GM23338 (cell line): Measurements from ENCODE around the gene KLHL12. TPM values are rescaled to one million over a fixed set of nuclear protein-coding genes. Genes with fewer than 3 reads are reported as not detected.

Experiments used
- ATAC-seq: fragments of 200-7000 bp; cut with Tn5 transposase; 3 replicates; pipeline ENCODE4 v1.9.1; 2020
- DNase-seq: peaks from one replicate; pipeline ENCODE4 v3.0.0-alpha.2; 2015; ENCODE audit warnings: low spot score
- H2AFZ ChIP-seq: fragments of 200-600 bp; sonication (generic); 2 replicates; pipeline ENCODE4 v1.8.0; 2016; ENCODE audit warnings: antibody characterized with exemption, mild to moderate bottlenecking, moderate library complexity
- H3F3A ChIP-seq: fragments of 200-600 bp; sonication (generic); replicated peaks from 2 replicates; pipeline ENCODE4 v1.8.0; 2017; ENCODE audit warnings: antibody characterized with exemption, mixed run types, low read depth
- H3K27ac ChIP-seq: fragments of 200-600 bp; sonication (generic); 2 replicates; pipeline ENCODE4 v1.6.1; 2016; ENCODE audit warnings: low read depth
- H3K27me3 ChIP-seq: fragments of 200-600 bp; sonication (generic); 2 replicates; pipeline ENCODE4 v1.8.0; 2016; ENCODE audit warnings: mild to moderate bottlenecking, mixed run types, moderate library complexity; ENCODE audit not compliant: insufficient read depth
- H3K36me3 ChIP-seq: fragments of 200-600 bp; sonication (generic); 2 replicates; pipeline ENCODE4 v1.8.0; 2016; ENCODE audit warnings: mild to moderate bottlenecking; ENCODE audit not compliant: insufficient read depth
- H3K4me1 ChIP-seq: fragments of 200-600 bp; sonication (generic); 2 replicates; pipeline ENCODE4 v1.8.0; 2016; ENCODE audit warnings: mild to moderate bottlenecking, moderate library complexity; ENCODE audit not compliant: insufficient read depth
- H3K4me2 ChIP-seq: fragments of 200-600 bp; sonication (generic); 2 replicates; pipeline ENCODE4 v1.7.1; 2017; ENCODE audit warnings: mixed run types
- H3K4me3 ChIP-seq: fragments of 200-600 bp; sonication (generic); 2 replicates; pipeline ENCODE4 v1.6.1; 2016; ENCODE audit warnings: mixed run types
- H3K79me2 ChIP-seq: fragments of 200-600 bp; sonication (generic); replicated peaks from 2 replicates; pipeline ENCODE4 v1.8.0; 2017; ENCODE audit warnings: mild to moderate bottlenecking; ENCODE audit not compliant: insufficient read depth
- H3K9me2 ChIP-seq: fragments of 200-600 bp; sonication (generic); 2 replicates; pipeline ENCODE4 v1.8.0; 2017; ENCODE audit not compliant: insufficient read depth
- H4K20me1 ChIP-seq: fragments of 200-600 bp; sonication (generic); replicated peaks from 2 replicates; pipeline ENCODE4 v1.8.0; 2017; ENCODE audit warnings: mild to moderate bottlenecking; ENCODE audit not compliant: insufficient read depth
- H3K27ac Mint-ChIP-seq: 2 replicates; pipeline ENCODE4 v1.8.0; 2020; ENCODE audit warnings: inconsistent platforms, mild to moderate bottlenecking, moderate library complexity, mixed read lengths
- H3K27me3 Mint-ChIP-seq: 3 replicates; pipeline ENCODE4 v1.8.0; 2022; ENCODE audit warnings: low read depth, mild to moderate bottlenecking, moderate library complexity, mixed read lengths, inconsistent platforms; ENCODE audit not compliant: insufficient read depth, poor library complexity
- H3K36me3 Mint-ChIP-seq: 3 replicates; pipeline ENCODE4 v1.8.0; 2021; ENCODE audit warnings: low read depth, mild to moderate bottlenecking, inconsistent platforms, moderate library complexity, mixed read lengths
- H3K4me1 Mint-ChIP-seq: 3 replicates; pipeline ENCODE4 v1.8.0; 2020; ENCODE audit warnings: mild to moderate bottlenecking, inconsistent platforms, mixed read lengths
- H3K4me3 Mint-ChIP-seq: 3 replicates; pipeline ENCODE4 v1.8.0; 2021; ENCODE audit warnings: moderate library complexity, mild to moderate bottlenecking, inconsistent platforms, mixed read lengths
- H3K9me3 Mint-ChIP-seq: 3 replicates; pipeline ENCODE4 v1.8.0; 2020; ENCODE audit warnings: moderate library complexity, mild to moderate bottlenecking, inconsistent platforms, mixed read lengths
- CREB1 ChIP-seq: fragments of 250-450 bp; sonication (Bioruptor Pico); IDR thresholded peaks from 2 replicates; pipeline ENCODE4 v1.5.0; 2020; ENCODE audit warnings: low read depth, mild to moderate bottlenecking, moderate library complexity
- CTCF ChIP-seq, 2 experiments: fragments of 200-600 bp in 1 of 2; sonication (generic) in 1 of 2; conservative IDR thresholded peaks; 2 replicates each; pipeline versions ENCODE4 v1.5.1 to v1.6.1; 2016 to 2017; ENCODE audit warnings: antibody characterized with exemption in 2 of 2, low read depth in 2 of 2, mild to moderate bottlenecking in 2 of 2, moderate library complexity in 1 of 2
- ETS1 ChIP-seq: IDR thresholded peaks from 2 replicates; pipeline ENCODE4 v1.6.1; 2016; ENCODE audit warnings: antibody characterized with exemption
- EZH2 ChIP-seq: fragments of 200-600 bp; sonication (generic); IDR thresholded peaks from one replicate; pipeline ENCODE4 v1.8.0; 2017; ENCODE audit warnings: antibody characterized with exemption, mild to moderate bottlenecking, low read depth; ENCODE audit not compliant: unreplicated experiment
- EZH2phosphoT487 ChIP-seq: fragments of 200-600 bp; sonication (generic); IDR thresholded peaks from one replicate; pipeline ENCODE4 v1.8.1; 2018; ENCODE audit warnings: antibody characterized with exemption; ENCODE audit not compliant: unreplicated experiment
- JUNB ChIP-seq: IDR thresholded peaks from one replicate; pipeline ENCODE4 v1.6.1; 2016; ENCODE audit warnings: antibody characterized with exemption; ENCODE audit not compliant: unreplicated experiment
- NANOG ChIP-seq: IDR thresholded peaks from 2 replicates; pipeline ENCODE4 v1.6.1; 2016; ENCODE audit warnings: antibody characterized with exemption, borderline replicate concordance
- POLR2AphosphoS5 ChIP-seq: IDR thresholded peaks from 2 replicates; pipeline ENCODE4 v1.6.1; 2016; ENCODE audit warnings: antibody characterized with exemption, low read depth
- REST ChIP-seq: IDR thresholded peaks from one replicate; pipeline ENCODE4 v1.6.1; 2018; ENCODE audit warnings: antibody characterized with exemption; ENCODE audit not compliant: unreplicated experiment
- STAT1 ChIP-seq: IDR thresholded peaks from one replicate; pipeline ENCODE4 v1.6.1; 2016; ENCODE audit warnings: antibody characterized with exemption; ENCODE audit not compliant: unreplicated experiment
- ZNF114 ChIP-seq: fragments of 250-450 bp; sonication (Bioruptor Pico); IDR thresholded peaks from 2 replicates; pipeline ENCODE4 v1.5.0; 2020; ENCODE audit warnings: mild to moderate bottlenecking, moderate library complexity
- ZNF331 ChIP-seq: fragments of 250-450 bp; sonication (Bioruptor Pico); IDR thresholded peaks from 2 replicates; pipeline ENCODE4 v1.5.0; 2020; ENCODE audit warnings: low read depth, mild to moderate bottlenecking, moderate library complexity
- ZNF462 ChIP-seq: fragments of 250-450 bp; sonication (Bioruptor Pico); IDR thresholded peaks from 2 replicates; pipeline ENCODE4 v1.5.0; 2020; ENCODE audit warnings: mild to moderate bottlenecking, moderate library complexity
- polyA plus RNA-seq: library from polyadenylated mRNA; unstranded; fragments of >200 nt; fragmentation: Nextera tagmentation; extraction: Ambion mirVana; gene quantifications from 2 replicates; pipeline ENCODE4 v1.2.1, GENCODE V29; 2016
- total RNA-seq: library from RNA; depleted of rRNA; stranded (reverse); fragments of >200 nt; shearing (Covaris generic); gene quantifications from 2 replicates; pipeline ENCODE4 v1.2.3, GENCODE V29; 2014

Gene KLHL12
- total and polyA plus RNA-seq, 2 experiments from 2014 or later, result 14.6 to 27.5 TPM

GRCh38 chr1:202879128-202879527 is 47.9 kb downstream of the KLHL12 start:
- Histone ChIP-seq H3K27ac (no peak overlapping the region), H3K27me3 (no peaks in the 10 kb centered on the region), H3K9me2 (no peaks in the 10 kb centered on the region), H3K36me3 (no peaks in the 10 kb centered on the region), H2AFZ (no peak overlapping the region), H3K4me3 (no peak overlapping the region), H3K4me2 (no peak overlapping the region), H3F3A (0 out of 2 replicates have a peak, but pooled peaks cover 3% of the 10 kb centered on the region), H3K79me2 (no peaks in the 10 kb centered on the region), H4K20me1 (no peaks in the 10 kb centered on the region), H3K4me1 (no peaks in the 10 kb centered on the region)
- no peak for TF ChIP-seq EZH2
- no peak for TF ChIP-seq NANOG
- no peak for TF ChIP-seq STAT1
- TF ChIP-seq CTCF (conservative IDR thresholded peaks at IDR 0.05; ENCODE audit: low read depth in 2 of 2), result no peak
- TF ChIP-seq ZNF462 (CRISPR knock-in tag), result no peak
- TF ChIP-seq ZNF114 (CRISPR knock-in tag), result no peak
- no peak for TF ChIP-seq EZH2phosphoT487
- no peak for TF ChIP-seq ETS1
- no peak for TF ChIP-seq REST
- no peak for TF ChIP-seq POLR2AphosphoS5
- no peak for TF ChIP-seq JUNB
- no peak for TF ChIP-seq ZNF331 (CRISPR knock-in tag)
- TF ChIP-seq CREB1 (CRISPR knock-in tag), result no peak
- Mint-ChIP-seq H3K36me3 (peaks cover 6% of the 10 kb centered on the region; the same call in 2 of the 3 replicates), H3K4me3 (no peak overlapping the region), H3K4me1 (no peaks in the 10 kb centered on the region), H3K27ac (no peak overlapping the region), H3K27me3 (no peaks in the 10 kb centered on the region), H3K9me3 (no peaks in the 10 kb centered on the region)
- ATAC-seq (no peak), DNase-seq (no peak)
